Stimulated activated CD8-positive, alpha-beta memory T cell treated with anti-CD3 and anti-CD28 coated beads, Interleukin-12 subunit alpha, Interleukin-12 subunit beta, amount 100 ng/mL, for 4 hours (primary cell): ENCODE results near the gene HDAC2.

ENCODE experiments used
- DNase-seq: peaks from one replicate; pipeline ENCODE4 v3.0.0-alpha.2; 2020; ENCODE audit warnings: low read depth

The HDAC2 gene

GRCh38 chr6:113909224-113909856 lies 61.6 kb downstream of the HDAC2 start:
- DNase-seq, result no peak

DNA sequence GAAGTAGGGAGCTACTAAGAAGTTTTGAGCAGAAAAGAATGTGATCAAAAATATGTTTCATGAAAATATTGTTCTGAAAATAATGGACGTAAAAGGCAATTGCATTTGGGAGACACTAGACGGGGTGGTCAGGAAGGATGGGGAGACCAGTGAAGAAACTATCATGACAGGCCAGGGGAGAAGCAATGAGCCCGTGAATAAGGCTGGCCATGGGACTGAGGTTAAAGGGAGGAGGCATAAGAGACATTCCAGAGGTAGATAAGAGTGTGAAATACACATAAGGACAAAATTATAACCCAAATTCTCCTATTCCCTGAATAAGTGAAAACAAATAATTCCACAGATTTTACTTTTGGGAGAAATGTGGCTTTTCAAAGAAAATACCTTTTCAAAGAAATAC lies 62.1 kb downstream of the HDAC2 start:
- DNase-seq, result no peak

- DNase-seq, result no peak
Observed at GRCh38 chr6:113907102-113907815, 63.7 kb downstream of the HDAC2 start.

GRCh38 chr6:113903666-113904330 lies 67.2 kb downstream of the HDAC2 start:
- no peak for DNase-seq

DNA sequence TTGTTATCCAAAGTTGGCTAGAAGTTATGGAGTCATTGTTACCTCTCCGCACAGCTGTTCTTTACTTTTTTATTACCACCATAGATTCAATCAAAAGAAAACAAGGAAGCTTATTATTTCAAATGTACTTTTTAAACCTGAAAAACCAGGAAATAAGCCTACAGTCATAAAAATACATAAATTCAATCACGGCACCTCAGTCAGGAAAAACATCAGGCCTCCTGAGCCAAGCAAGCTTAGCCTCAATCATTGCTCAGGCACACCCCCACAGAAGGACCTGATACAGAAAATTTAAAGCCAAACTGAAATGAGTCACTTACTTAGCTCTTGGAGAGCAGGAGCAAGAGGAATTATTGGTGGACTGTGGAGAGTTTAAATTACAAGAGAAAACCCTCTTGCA lies 69.5 kb downstream of the HDAC2 start:
- DNase-seq, result no peak

DNA sequence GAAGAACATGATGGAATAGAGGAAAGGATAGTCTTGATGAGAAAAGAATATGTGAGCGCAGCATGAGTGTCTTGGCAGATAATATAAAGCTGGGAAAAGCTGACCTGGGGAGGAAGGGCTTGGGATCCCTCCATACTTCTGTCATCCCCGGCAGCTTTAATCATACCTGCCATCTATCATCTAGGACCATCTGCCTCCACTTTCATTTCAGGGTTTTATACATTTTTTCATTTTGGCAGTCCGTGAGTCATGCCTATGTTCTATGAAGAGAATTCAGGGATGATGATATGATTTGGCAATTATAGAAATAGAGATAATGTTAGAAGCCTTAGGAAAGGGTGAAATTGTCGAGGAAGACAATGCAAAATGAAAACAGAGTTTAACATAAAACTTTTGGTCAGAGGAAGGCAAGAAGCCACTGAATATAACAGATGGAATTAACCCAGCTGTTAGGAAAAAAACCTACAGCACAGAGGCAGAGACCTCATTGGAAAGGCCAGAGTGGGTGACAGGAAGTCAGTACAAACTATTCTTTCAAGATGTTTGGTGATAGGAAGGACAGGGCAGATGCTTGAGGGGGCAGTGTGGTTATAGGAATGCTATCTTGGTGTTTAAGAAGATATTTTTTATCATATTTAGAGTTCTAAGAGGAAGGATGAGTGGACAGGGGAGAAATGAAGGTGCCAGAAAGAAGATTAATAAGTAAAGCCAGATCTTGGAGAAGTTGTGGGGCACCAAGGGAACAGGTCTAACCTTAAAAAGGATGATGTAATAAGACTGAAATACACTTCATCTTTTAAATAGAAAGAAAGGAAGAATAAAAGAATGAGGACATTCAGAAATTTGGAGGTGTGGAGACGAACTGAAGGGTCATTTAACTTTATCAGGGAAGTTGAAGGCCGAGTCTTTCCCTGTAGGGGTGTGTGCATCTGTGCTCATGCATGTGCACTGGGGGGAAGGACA lies 76.0 kb downstream of the HDAC2 start:
- DNase-seq, result no peak

DNA sequence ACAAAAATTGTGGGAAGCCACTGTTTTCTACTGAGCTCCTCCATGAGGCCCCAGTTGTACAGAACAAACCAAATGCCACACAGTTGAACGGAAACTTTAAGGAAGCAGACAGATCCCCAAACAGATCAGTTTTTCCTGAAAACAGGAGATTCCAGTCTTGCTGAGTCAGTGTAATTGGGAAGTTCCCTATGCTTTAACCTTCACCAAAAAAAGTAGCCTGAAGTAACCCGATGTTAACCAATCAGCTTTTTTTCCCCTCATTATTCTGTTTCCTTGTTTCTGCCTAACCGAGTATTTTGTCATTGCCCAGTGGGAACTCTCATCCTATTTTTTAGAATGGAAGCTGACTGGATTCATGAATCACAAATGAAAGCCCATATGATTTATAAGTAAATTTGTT lies 77.1 kb downstream of the HDAC2 start:
- no peak for DNase-seq

GRCh38 chr6:113893451-113893850 lies 77.5 kb downstream of the HDAC2 start:
- DNase-seq, result no peak

- DNase-seq, result no peak
Observed at GRCh38 chr6:113888956-113889630, 81.9 kb downstream of the HDAC2 start.

GRCh38 chr6:113888493-113888892 lies 82.5 kb downstream of the HDAC2 start:
- DNase-seq, result no peak

DNA sequence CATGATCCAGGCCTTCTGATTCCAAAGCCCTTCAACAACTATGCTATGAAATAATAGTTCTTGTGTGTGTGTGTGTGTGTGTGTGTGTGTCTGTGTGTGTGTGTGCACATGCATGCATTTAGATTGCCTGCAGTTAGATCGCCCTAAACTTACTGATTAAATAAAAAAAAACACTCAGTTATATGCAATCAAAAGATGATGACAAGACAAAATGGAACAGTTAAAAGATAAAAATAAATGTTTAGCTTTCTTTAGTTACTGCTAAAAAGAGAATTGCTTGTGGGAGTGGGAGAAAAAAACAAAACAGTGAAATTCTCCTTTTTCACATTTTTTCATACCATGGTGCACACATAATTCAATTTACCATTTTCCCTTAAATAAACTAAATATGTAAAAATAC lies 84.4 kb downstream of the HDAC2 start:
- DNase-seq, result no peak

GRCh38 chr6:113884011-113884410 lies 86.9 kb downstream of the HDAC2 start:
- no peak for DNase-seq
